ENCODE measurements around the gene SPDEF.

Gene SPDEF

GRCh38 chr6:34583461-34583860 lies 27.3 kb upstream of the SPDEF start:
- no peak for DNase-seq

GRCh38 chr6:34581561-34581920 lies 25.4 kb upstream of the SPDEF start:
- DNase-seq, result no peak

DNA sequence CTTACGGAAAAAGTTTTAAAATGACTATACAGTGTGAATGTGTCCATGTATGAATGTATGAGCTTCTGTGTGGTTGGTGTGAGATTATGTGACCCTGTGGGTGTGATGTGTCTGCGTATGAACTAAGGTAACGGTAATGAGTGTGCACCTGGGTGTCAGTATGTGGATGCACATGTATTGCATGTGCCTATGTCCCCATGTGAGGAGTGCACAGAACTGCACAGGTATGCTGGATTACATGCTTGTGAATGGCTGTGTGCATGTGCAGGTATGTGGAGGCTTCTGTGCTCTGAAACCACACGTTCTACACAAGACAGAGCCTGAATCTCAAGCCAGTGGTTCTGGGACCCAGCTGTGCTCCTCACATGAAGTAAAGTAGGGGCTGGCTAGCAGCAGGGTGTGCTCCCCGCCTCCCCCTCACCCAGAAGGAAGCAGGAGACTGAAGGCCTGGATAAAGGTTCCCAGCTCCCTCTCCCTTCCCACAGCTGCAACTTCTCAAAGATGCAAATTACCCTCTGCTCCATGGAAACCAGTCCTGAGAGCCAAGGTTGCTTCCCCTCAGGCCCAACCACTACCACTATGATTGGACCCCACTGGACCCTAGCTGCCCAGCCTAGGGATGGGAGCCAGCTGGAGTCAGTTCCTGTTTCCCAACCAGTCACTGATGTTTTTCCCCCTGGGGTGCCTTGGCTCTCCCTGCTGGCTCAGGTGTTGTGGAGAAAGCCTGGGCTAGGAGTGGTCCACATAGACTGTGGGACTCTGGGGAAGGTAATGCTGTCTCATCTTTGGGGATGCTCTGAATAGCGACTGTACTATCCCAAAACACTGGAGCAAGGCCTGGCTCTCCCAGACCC lies 24.8 kb upstream of the SPDEF start:
- no peak for DNase-seq

DNA sequence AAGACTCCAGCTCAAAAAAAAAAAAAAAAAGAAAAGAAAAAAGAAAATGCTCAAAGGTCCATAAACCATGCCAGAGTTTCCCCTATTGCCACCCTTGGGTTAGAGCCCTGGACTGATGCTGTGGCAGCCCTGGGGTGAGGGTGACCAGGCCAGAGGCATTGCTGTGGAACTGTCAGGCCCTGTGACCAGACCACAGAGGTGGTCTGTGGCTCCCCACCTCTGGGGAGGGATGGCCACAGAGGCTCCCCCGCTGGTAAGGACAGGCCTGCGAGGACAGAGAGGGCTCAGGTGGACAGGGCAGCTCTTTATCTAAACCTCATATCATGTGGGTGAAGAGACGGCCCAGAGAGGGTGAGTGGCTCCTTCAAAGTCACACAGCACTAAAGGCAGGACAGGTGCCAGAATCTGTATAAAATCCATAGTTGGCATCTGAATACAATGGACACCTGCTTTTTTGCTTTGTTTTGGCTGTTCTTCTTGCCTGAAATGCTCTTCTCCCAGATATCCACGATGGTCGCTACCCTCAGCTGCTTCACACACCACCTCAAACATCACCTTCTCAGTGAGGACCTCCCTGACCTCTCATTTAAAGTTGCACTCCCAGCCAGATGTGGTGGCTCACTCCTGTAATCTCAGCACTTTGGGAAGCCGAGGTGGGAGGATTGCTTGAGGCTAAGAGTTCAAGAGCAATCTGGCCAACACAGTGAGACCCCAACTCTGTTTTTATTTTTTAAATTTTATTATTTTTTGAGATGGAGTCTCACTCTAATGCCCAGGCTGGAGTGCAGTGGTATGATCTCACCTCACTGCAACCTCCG lies 22.5 kb upstream of the SPDEF start:
- DNase-seq, result no peak

- DNase-seq, result no peak
Measured at GRCh38 chr6:34576286-34576955, 20.3 kb upstream of the SPDEF start.

DNA sequence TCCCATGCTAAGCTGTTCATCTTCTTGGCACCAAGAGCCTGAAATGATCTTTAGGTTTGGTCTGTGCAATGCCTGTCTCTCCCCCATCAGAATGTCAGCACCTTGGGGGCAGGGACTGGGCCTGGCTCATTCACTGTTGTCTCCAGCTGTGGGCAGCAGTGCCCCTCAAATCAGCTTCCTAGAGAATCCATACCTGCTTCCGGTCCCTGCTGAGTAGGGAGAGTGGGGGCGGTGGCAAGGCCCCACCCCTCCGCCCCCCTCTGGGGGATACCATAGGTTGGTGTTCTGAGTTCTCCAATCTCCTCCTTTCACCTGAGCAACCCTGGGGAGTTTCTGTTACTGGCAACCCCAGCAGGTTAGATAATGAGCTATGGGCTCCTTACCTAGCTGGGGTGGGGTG lies 19.2 kb upstream of the SPDEF start:
- no peak for DNase-seq

GRCh38 chr6:34574647-34575293 lies 18.6 kb upstream of the SPDEF start:
- DNase-seq, result no peak

- no peak for DNase-seq
Measured at GRCh38 chr6:34573567-34574183, 17.5 kb upstream of the SPDEF start.

DNA sequence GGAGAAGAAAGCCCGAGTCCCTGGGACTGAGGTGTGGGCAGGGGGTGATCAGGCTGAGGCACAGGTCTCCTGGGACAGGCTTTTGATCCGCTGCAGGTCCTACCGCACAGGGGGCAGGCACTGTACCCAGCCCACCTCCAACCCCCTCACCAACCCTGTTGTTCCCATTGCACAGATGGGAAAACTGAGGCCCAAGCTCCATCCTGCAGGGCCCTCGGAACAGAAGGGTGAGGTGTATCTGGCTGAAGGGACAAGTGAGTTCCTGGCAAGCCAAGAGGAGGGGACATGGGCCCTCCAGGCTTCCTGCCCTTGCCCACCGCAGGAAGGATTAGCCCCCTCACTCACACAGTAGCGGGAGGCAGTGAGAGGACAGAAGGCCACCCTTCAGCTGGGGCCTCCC lies 16.5 kb upstream of the SPDEF start:
- DNase-seq, result no peak

DNA sequence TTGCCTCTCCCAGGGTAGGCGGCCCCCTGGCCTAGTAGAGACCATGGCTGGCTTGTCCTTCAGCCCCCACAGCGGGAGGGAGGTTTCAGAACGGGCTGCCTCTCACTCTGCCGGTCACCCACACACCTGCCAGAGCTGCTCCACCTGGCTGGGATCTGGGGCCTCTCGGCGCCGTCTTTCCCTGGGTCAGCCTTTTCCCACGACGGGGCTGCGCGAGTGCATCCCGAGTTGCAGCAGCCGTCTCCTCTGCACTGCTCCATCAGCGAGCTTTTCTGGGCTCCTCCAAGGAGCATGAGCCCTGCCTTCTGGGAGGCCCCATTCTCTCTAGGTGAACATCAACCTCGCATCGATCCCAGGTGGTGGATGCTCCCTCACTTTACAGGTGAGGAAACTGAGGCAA lies 15.9 kb upstream of the SPDEF start:
- no peak for DNase-seq

DNA sequence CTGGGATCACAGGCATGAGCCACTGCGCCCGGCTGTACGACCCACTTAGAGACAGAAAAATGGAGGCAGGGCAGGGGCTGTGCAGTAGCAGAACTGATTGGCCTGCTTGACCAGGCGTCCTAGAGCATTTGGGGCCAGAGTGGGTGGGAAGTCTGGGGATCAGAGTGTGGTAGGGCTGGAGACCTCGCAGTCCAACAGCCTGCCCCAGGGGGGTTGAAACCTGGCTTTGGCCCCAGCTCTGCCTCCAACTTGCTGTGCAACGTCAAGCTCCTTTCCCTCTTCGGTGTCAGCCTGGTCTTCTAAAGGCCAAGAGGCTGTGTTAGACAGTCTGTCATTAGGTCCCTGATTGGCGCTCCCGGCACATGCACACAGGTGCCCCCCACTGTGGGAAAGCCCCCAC lies 15.3 kb upstream of the SPDEF start:
- no peak for DNase-seq

- no peak for DNase-seq
Measured at GRCh38 chr6:34570066-34570833, 14.1 kb upstream of the SPDEF start.

DNA sequence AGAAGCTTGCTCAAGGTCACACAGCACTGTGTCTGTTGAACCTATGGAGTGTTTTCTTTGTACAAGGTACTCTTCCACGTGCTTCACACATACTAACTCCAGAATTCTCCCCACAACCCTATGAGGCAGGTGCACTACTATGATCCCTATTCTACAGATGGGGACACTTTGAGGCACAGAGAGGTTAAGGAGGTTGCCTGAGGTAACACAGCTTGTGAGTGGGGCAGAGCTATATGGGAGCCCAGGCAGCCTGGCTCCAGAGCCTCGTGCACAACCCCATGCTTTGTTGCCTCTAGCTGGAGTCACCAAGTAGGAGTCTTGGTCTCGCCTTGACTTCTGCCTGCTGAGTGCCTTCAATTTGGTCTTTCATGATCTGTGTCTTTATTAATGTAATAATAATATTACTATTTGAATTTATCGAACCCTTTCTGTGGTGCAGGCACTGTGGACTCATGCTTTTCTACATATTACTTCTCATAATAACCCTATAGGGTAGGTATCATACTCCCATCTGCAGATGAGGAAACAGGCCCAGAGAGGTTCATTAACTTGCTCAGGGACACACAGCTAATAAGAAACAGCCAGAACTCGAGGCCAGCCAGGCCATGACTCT lies 13.3 kb upstream of the SPDEF start:
- DNase-seq, result no peak

- no peak for DNase-seq
Measured at GRCh38 chr6:34568341-34569201, 12.4 kb upstream of the SPDEF start.

- DNase-seq, result no peak
Measured at GRCh38 chr6:34566830-34567546, 10.9 kb upstream of the SPDEF start.

DNA sequence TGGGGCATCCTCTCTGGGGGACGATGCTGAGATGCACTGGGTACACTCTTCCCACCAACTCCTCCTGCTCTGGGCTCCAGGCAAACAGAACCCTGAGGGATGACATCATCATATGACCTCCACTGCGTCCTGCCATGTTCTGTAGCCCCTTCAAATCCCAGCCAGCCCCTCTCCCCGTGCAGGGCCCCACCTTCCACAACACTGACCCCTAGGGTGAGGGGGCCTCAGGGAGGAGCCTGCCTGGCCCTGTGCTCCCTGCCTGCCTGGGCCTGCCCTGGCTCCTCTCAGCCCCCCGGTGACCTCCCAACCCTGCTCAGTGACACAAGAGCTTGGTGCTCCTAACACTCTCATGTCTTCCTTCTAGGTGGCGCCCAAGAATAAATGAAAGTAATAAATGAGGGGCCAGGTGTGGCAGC lies 9.6 kb upstream of the SPDEF start:
- no peak for DNase-seq

DNA sequence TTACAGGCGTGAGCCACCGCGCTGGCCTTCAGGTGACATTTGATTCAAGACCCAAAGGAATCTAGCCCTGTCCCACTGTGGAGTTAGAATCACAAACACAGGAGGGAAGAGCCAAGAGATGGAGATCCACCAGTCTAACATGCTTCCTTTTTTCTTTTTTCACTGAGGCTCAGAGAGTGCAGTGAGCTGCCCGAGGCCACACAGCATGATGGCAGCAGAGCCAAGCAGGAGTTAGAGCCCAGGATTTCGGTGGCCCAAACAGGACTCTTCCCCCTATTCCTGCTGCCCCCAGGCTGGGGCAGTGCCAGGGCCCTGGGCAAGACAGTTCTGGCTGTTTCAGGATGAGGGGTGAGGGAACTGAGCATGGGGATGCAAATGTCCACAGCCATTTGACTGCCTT lies 8.1 kb upstream of the SPDEF start:
- no peak for DNase-seq

DNA sequence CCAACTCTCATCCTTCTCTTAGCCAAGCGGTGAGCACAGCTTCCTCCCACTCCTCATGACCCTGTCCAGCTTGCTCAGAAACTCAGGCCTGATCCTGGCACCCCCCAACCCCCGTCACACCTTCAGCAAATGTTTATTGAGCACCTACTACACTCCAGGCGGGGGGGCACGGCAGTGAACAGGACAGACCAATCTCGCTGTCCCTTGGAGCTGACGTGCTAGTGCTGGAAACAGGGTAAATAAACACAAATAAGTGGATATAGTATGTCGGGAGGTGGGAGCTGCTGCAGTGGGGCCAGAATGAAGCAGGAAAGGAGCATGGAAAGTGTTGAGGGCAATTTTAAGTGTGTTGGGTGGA lies 7.4 kb upstream of the SPDEF start:
- no peak for DNase-seq

GRCh38 chr6:34562861-34563512 lies 6.9 kb upstream of the SPDEF start:
- DNase-seq, result no peak
